ENCODE data around the gene ABLIM3.
A peak's percentile ranks its signal among the peaks of the same experiment; 100 is the strongest.

ABLIM3 gene

DNA sequence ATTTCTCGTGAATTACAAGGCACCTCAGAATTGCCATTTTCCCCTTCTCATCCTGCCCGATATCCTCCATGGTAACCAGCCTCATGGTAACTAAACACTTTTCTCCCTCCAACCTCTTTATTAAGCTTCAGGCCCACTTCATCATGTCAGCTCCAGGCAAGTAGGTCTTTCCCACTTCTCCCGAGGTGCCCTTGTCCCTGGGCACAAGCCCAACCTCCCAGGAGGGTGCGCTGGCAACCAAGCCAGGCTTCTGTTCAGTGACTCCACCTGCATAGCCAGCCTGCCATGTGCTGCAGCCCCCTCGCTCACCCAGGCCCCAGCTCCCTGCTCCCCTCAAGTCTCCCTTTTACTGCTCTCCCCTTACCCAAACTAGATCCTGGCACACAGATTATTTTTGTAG, 83.0 kb downstream of the ABLIM3 start:
- TF ChIP-seq OSR1 (CRISPR knock-in tag; IDR thresholded peaks at IDR 0.05) (no peak), GLIS3 (CRISPR knock-in tag; IDR thresholded peaks at IDR 0.05) (no peak), PPARA (CRISPR knock-in tag; IDR thresholded peaks at IDR 0.05; ENCODE audit: borderline replicate concordance) (no peak), ZNF70 (CRISPR knock-in tag; IDR thresholded peaks at IDR 0.05) (no peak), ZFP3 (CRISPR knock-in tag; IDR thresholded peaks at IDR 0.05) (no peak), TOX (CRISPR knock-in tag; IDR thresholded peaks at IDR 0.05; ENCODE audit: borderline replicate concordance) (no peak), ZC3H10 (CRISPR knock-in tag; IDR thresholded peaks at IDR 0.05) (no peak), TCF4 (CRISPR knock-in tag; IDR thresholded peaks at IDR 0.05; ENCODE audit: borderline replicate concordance) (no peak), ZNF8 (CRISPR knock-in tag; IDR thresholded peaks at IDR 0.05) (no peak), POU6F1 (CRISPR knock-in tag; IDR thresholded peaks at IDR 0.05; ENCODE audit: borderline replicate concordance, low read depth) (no peak), ZNF565 (CRISPR knock-in tag; conservative IDR thresholded peaks at IDR 0.05; ENCODE audit: low read depth) (no peak), ZFP30 (CRISPR knock-in tag; IDR thresholded peaks at IDR 0.05) (no peak), CSDC2 (CRISPR knock-in tag; IDR thresholded peaks at IDR 0.05) (no peak), SNAI2 (CRISPR knock-in tag; IDR thresholded peaks at IDR 0.05) (no peak), ESRRG (CRISPR knock-in tag; IDR thresholded peaks at IDR 0.05) (no peak), TSHZ2 (CRISPR knock-in tag; IDR thresholded peaks at IDR 0.05) (no peak), PATZ1 (CRISPR knock-in tag; IDR thresholded peaks at IDR 0.05; ENCODE audit: borderline replicate concordance) (no peak)
- no peak for ATAC-seq

GRCh38 chr5:149227168-149227826, 86.0 kb downstream of the ABLIM3 start:
- ATAC-seq = peak; percentile 70
- TF ChIP-seq PATZ1 (CRISPR knock-in tag; IDR thresholded peaks at IDR 0.05; ENCODE audit: borderline replicate concordance) = no peak
- TF ChIP-seq ZFP3 (CRISPR knock-in tag; IDR thresholded peaks at IDR 0.05) = peak; percentile 77

- ATAC-seq = peak; percentile 96
- TF ChIP-seq ESRRG (CRISPR knock-in tag; IDR thresholded peaks at IDR 0.05) (no peak), ZFP3 (CRISPR knock-in tag; IDR thresholded peaks at IDR 0.05) (no peak), ZNF8 (CRISPR knock-in tag; IDR thresholded peaks at IDR 0.05) (no peak), RARB (CRISPR knock-in tag; IDR thresholded peaks at IDR 0.05) (no peak), ZFP30 (CRISPR knock-in tag; IDR thresholded peaks at IDR 0.05) (no peak), PATZ1 (CRISPR knock-in tag; IDR thresholded peaks at IDR 0.05; ENCODE audit: borderline replicate concordance) (no peak)
- TF ChIP-seq, protein P1, sequence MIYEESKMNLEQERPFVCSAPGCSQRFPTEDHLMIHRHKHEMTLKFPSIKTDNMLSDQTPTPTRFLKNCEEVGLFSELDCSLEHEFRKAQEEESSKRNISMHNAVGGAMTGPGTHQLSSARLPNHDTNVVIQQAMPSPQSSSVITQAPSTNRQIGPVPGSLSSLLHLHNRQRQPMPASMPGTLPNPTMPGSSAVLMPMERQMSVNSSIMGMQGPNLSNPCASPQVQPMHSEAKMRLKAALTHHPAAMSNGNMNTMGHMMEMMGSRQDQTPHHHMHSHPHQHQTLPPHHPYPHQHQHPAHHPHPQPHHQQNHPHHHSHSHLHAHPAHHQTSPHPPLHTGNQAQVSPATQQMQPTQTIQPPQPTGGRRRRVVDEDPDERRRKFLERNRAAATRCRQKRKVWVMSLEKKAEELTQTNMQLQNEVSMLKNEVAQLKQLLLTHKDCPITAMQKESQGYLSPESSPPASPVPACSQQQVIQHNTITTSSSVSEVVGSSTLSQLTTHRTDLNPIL (CRISPR knock-in tag; IDR thresholded peaks at IDR 0.05; ENCODE audit: low read depth) = no peak
These were observed 87.5 kb downstream of the ABLIM3 start for GRCh38 chr5:149228618-149229297.

Measured in SK-N-SH treated with all-trans-retinoic acid at 6 μM for 48 hours (cell line).